GM12878 (cell line): Measurements from ENCODE around the gene KDM4C. TPM values are rescaled to one million over a fixed set of nuclear protein-coding genes. Genes with fewer than 3 reads are reported as not detected.

ENCODE experiments used
- ATAC-seq: fragments of 200-7000 bp; cut with Tn5 transposase; 3 replicates; pipeline ENCODE4 v1.9.1; 2020; ENCODE audit warnings: mild to moderate bottlenecking, moderate library complexity
- BruUV-seq: library from RNA; stranded (reverse); fragments of 400-500 nt; replicated peaks from 2 replicates; lab custom pipeline; 2021; lab: Mats Ljungman, UMichigan
- CTCF ChIA-PET: fragments of 300-600 bp; sonication (Branson Sonifier 250); formaldehyde crosslinking; extraction: SDS; loops from one replicate; lab custom pipeline; 2021; ENCODE audit warnings: inconsistent platforms; lab: Yijun Ruan, JAX
- POLR2A ChIA-PET: fragments of 350-600 bp; formaldehyde crosslinking; extraction: SDS; loops from one replicate; lab custom pipeline; 2021; ENCODE audit warnings: inconsistent platforms; lab: Charles Lee
- RAD21 ChIA-PET: fragments of 300-600 bp; sonication (Branson Sonifier 250); formaldehyde crosslinking; loops from one replicate; lab custom pipeline; 2023; ENCODE audit warnings: antibody characterized with exemption; ENCODE audit not compliant: unreplicated experiment; lab: Charles Lee
- SMC1A ChIA-PET: fragments of 300-600 bp; sonication (Branson Sonifier 250); formaldehyde crosslinking; loops from one replicate; lab custom pipeline; 2023; ENCODE audit not compliant: unreplicated experiment, uncharacterized antibody; lab: Charles Lee
- DNase-seq: peaks from one replicate; pipeline ENCODE4 v3.0.0-alpha.2; 2011; ENCODE audit warnings: low read depth, low spot score
- FAIRE-seq: peaks from 3 replicates; lab custom pipeline; 2011; peaks lifted over from hg19 to GRCh38; lab: Jason Lieb, UNC
- H2AFZ ChIP-seq: 2 replicates; pipeline ENCODE4 v1.6.0; 2011; ENCODE audit warnings: low read depth, low read length, control low read depth; ENCODE audit not compliant: control insufficient read depth
- H3K27ac ChIP-seq: 2 replicates; pipeline ENCODE4 v1.5.1; 2011; ENCODE audit warnings: control low read depth; ENCODE audit not compliant: control insufficient read depth, insufficient read depth
- H3K27me3 ChIP-seq, 2 experiments: replicated peaks in 1 of 2; 2 replicates each; pipeline versions ENCODE4 v1.6.0 to v1.6.1; 2011; ENCODE audit warnings: low read length in 1 of 2; ENCODE audit not compliant: control insufficient read depth in 2 of 2, insufficient read depth in 2 of 2
- H3K36me3 ChIP-seq, 2 experiments: 2 replicates each; pipeline ENCODE4 v1.5.1; 2011; ENCODE audit warnings: low read length in 1 of 2; ENCODE audit not compliant: control insufficient read depth in 2 of 2, insufficient read depth in 2 of 2
- H3K4me1 ChIP-seq: 2 replicates; pipeline ENCODE4 v1.6.1; 2011; ENCODE audit warnings: mild to moderate bottlenecking, low read length, moderate library complexity, mixed read lengths; ENCODE audit not compliant: control insufficient read depth, insufficient read depth
- H3K4me2 ChIP-seq: 2 replicates; pipeline ENCODE4 v1.6.0; 2011; ENCODE audit warnings: control low read depth; ENCODE audit not compliant: control insufficient read depth, insufficient read depth
- H3K4me3 ChIP-seq: fragments of 200-600 bp; sonication (generic); 2 replicates; pipeline ENCODE4 v1.5.1; 2016
- H3K79me2 ChIP-seq: 2 replicates; pipeline ENCODE4 v1.6.0; 2011; ENCODE audit warnings: low read length; ENCODE audit not compliant: control insufficient read depth, insufficient read depth
- H3K9ac ChIP-seq: 2 replicates; pipeline ENCODE4 v1.8.0; 2011; ENCODE audit warnings: low read length, control low read depth, mixed read lengths; ENCODE audit not compliant: control insufficient read depth, insufficient read depth
- H3K9me3 ChIP-seq: replicated peaks from 3 replicates; pipeline ENCODE4 v1.5.1; 2011; ENCODE audit warnings: mild to moderate bottlenecking, low read length; ENCODE audit not compliant: control insufficient read depth, insufficient read depth
- H4K20me1 ChIP-seq: 2 replicates; pipeline ENCODE4 v1.6.0; 2011; ENCODE audit not compliant: control insufficient read depth, insufficient read depth
- ATF3 ChIP-seq: IDR thresholded peaks from 2 replicates; pipeline ENCODE4 v1.6.1; 2011; ENCODE audit warnings: low read depth, mild to moderate bottlenecking, low read length, moderate library complexity, borderline replicate concordance; ENCODE audit errors: extremely low read depth
- BCL3 ChIP-seq: IDR thresholded peaks from 2 replicates; pipeline ENCODE4 v1.6.1; 2011; ENCODE audit warnings: borderline replicate concordance, low read depth, mild to moderate bottlenecking, moderate library complexity, low read length; ENCODE audit not compliant: insufficient read depth, poor library complexity, severe bottlenecking
- BHLHE40 ChIP-seq, 2 experiments: fragments of 450-650 bp in 1 of 2; IDR thresholded peaks; 2 replicates each; pipeline ENCODE4 v1.6.1; 2011 to 2017; ENCODE audit warnings: low read depth in 2 of 2, borderline replicate concordance in 1 of 2, improper control_type of control experiment in 1 of 2, low read length in 1 of 2, mild to moderate bottlenecking in 1 of 2
- MAX ChIP-seq: IDR thresholded peaks from 2 replicates; pipeline ENCODE4 v1.6.1; 2012; ENCODE audit warnings: low read depth, low read length, improper control_type of control experiment
- MEF2A ChIP-seq: IDR thresholded peaks from 2 replicates; pipeline ENCODE4 v1.6.1; 2011; ENCODE audit warnings: low read depth, mild to moderate bottlenecking, low read length, moderate library complexity; ENCODE audit not compliant: insufficient read depth
- NKRF ChIP-seq: fragments of 450-650 bp; conservative IDR thresholded peaks from 2 replicates; pipeline ENCODE4 v1.6.1; 2017; ENCODE audit warnings: mild to moderate bottlenecking, moderate library complexity
- RB1 ChIP-seq: fragments of 450-650 bp; formaldehyde crosslinking; IDR thresholded peaks from 2 replicates; pipeline ENCODE4 v1.6.1; 2017; ENCODE audit warnings: mild to moderate bottlenecking, borderline replicate concordance
- STAT1 ChIP-seq: fragments of 450-650 bp; conservative IDR thresholded peaks from 2 replicates; pipeline ENCODE4 v1.6.1; 2014; ENCODE audit warnings: antibody characterized with exemption, mild to moderate bottlenecking
- WGBS: methylation state at CpG from one replicate; pipeline ENCODE4 v1.1.6; 2016; ENCODE audit warnings: low lambda C conversion rate; ENCODE audit not compliant: insufficient replicate concordance, insufficient coverage; ENCODE audit errors: missing lambda C conversion rate; 5-methylcytosine and 5-hydroxymethylcytosine counted together
- in situ Hi-C: fragments of 300-500 bp; cut with MboI; formaldehyde crosslinking; loops from 9 replicates; pipeline ENCODE4 v1.14.3; 2018; ENCODE audit warnings: mixed read lengths
- intact Hi-C: fragments of 100-400 bp; cut with micrococcal nuclease; formaldehyde crosslinking; loops from one replicate; pipeline ENCODE4 v1.14.2; 2022; ENCODE audit not compliant: unreplicated experiment
- polyA plus RNA-seq, 11 experiments: library from polyadenylated mRNA; depleted of rRNA in 4 of 11; unstranded in 6 of 11; stranded (reverse) in 5 of 11; fragments of >200 nt; fragmentation: Nextera tagmentation in 4 of 11; fragmentation: Illumina TruSeq in 1 of 11; extraction: Ambion mirVana in 4 of 11; extraction: Trizol in 1 of 11; gene quantifications; 1 replicate in 1 of 11; 2 replicates in 10 of 11; pipeline versions ENCODE4 v1.2.1 to v1.2.3, GENCODE V29; 2011 to 2016; ENCODE audit warnings: inconsistent platforms in 2 of 11, missing spikeins in 2 of 11, low read depth in 1 of 11
- total RNA-seq, 4 experiments: library from RNA; depleted of rRNA in 3 of 4; stranded (reverse); fragments of >200 nt in 3 of 4; fragmentation: Illumina TruSeq in 1 of 4; extraction: Trizol in 1 of 4; gene quantifications; 2 replicates each; pipeline versions ENCODE4 v1.2.1 to v1.2.3, GENCODE V29; 2013 to 2021

Gene KDM4C
- total and polyA plus RNA-seq, 10 of the 15 experiments (the other 5 are each of a cell fraction or from before 2014, with no cell fraction given): 6.8 to 41.2 (median 20.1) TPM

- no peak for FAIRE-seq
- no peak for DNase-seq
- SMC1A ChIA-PET: interaction anchor here (0.5 to 1.5 kb wide), 2 partner anchors 16 to 443 kb away, joined by 3 read pairs; no protein-coding TSS in a partner anchor
- no peak overlapping the region for H3K27ac ChIP-seq
- intact Hi-C loops (no loop called here), in situ Hi-C loops (no loop called here)
- H3K27me3 ChIP-seq: no peaks in the 10 kb centered on the region
- H3K79me2 ChIP-seq: no peaks in the 10 kb centered on the region
- no TSS peak for BruUV-seq
- H3K9ac ChIP-seq: no peak overlapping the region
- H3K9me3 ChIP-seq: no peaks in the 10 kb centered on the region
- POLR2A ChIA-PET: no interaction called here
- peaks cover 15% of the 10 kb centered on the region for H3K4me1 ChIP-seq
- CTCF ChIA-PET: no interaction called here
- H3K4me2 ChIP-seq: no peak overlapping the region
- no peak overlapping the region for H2AFZ ChIP-seq
- H4K20me1 ChIP-seq: no peaks in the 10 kb centered on the region
- TF ChIP-seq MEF2A (no peak), STAT1 (no peak), BCL3 (no peak), MAX (no peak), RB1 (no peak), BHLHE40 (IDR thresholded peaks at IDR 0.05; ENCODE audit: borderline replicate concordance in 1 of 2, low read depth in 2 of 2, low read length in 1 of 2) (no peak), NKRF (no peak), ATF3 (no peak)
- H3K36me3 ChIP-seq: peaks cover 0 to 3% of the 10 kb centered on the region in 2 experiments; a peak in 2 of 4 replicates
- ATAC-seq: no peak
- RAD21 ChIA-PET: no interaction called here
- 36% methylated on average over 1 of the region's 1 CpG for WGBS
- no peak overlapping the region for H3K4me3 ChIP-seq
These were observed 220.0 kb downstream of the KDM4C start for GRCh38 chr9:6977761-6978160.
